Measurements from ENCODE around the gene CAMSAP1. TPM values are rescaled to one million over a fixed set of nuclear protein-coding genes. Genes with fewer than 3 reads are reported as not detected.

Gene CAMSAP1
- total and polyA plus RNA-seq, 2 experiments from 2014 or later, result 2.8 to 12.4 TPM

DNA sequence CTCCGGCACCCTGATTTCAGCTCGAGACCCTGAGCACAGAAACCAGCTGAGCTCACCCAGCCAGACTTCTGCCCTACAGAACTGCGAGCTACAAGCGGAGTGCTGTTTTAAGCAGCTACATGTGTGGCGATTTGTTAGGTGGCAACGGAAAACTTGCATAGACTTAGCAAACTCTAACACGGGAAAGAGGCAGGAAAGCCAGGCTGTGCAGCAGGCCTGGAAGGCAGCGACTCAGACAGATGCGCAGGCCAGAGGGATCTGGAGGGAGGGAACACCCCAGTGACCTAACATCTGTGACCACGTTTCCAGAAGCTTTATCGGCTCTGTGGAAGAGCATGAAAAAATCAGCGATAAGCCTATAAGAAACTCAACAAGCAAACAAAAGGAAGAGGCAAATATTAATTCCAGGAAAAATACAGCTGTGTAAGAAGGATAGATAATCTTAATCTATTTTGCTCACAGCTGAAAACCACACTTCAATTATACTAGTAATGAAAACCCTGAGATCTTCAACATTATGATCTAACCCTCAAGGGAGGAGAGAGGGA is 42.9 kb upstream of the CAMSAP1 start:
- Histone ChIP-seq H3K4me2 (ENCODE audit: unreplicated experiment) (no peak overlapping the region), H3F3A (ENCODE audit: insufficient read depth) (no peaks in the 10 kb centered on the region), H2AFZ (no peak overlapping the region), H3K36me3 (ENCODE audit: low read depth) (no peaks in the 10 kb centered on the region; the same call in 1 of the 2 replicates), H4K20me1 (ENCODE audit: insufficient read depth) (no peaks in the 10 kb centered on the region), H3K4me3 (no peak overlapping the region), H3K27ac (no peak overlapping the region), H3K9me3 (ENCODE audit: low read depth) (no peaks in the 10 kb centered on the region), H3K9me2 (ENCODE audit: insufficient read depth) (no peaks in the 10 kb centered on the region), H3K9ac (no peak overlapping the region), H3K27me3 (replicated peaks; ENCODE audit: insufficient read depth) (no peaks in the 10 kb centered on the region), H3K4me1 (ENCODE audit: insufficient read depth) (no peaks in the 10 kb centered on the region), H3K79me2 (ENCODE audit: insufficient read depth) (peaks cover 7% of the 10 kb centered on the region; the same call in 1 of the 2 replicates)
- in situ Hi-C loops (cut with MboI), result no loop called here
- WGBS, 2 experiments (ENCODE audit: low coverage in 1 of 2, low lambda C conversion rate in 2 of 2, missing lambda C conversion rate in 2 of 2), result 90 to 93% methylated on average over 11 to 12 of the region's 12 CpGs
- TF ChIP-seq EZH2phosphoT487 (IDR thresholded peaks at IDR 0.05; ENCODE audit: insufficient read depth, low read depth), result no peak
- no peak for TF ChIP-seq EZH2 (IDR thresholded peaks at IDR 0.05; ENCODE audit: insufficient read depth, poor library complexity, severe bottlenecking)
- no peak for DNase-seq

DNA sequence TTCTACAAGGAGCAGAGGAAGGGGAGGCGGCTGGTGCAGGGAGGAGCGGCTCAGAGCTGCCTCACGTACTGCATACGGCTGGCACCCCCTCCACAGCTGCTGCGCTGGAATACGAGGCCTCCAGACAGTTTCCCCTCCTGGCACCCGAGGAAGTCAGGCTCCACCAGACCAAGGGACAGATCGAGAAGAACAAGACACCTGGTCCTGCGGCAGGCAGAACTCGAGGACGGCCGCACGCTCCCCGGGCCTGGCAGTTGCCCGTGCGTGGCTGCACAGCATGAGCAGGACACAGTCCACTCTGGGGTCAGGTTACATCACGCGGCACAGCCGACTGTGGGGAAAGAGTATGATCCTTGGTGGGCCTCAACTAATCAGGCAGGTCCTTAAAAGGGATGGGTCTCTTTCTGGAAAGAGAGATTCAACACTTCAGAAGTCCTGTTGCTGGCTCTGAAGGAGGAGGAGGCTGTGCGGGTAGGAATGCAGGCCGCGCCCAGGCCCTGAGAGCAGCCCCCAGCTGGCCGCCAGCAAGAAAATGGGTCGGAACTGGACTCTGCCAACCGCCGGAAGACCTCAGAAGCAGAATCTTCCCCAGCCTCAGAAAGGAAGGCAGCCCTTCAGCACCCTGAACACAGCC is 42.3 kb upstream of the CAMSAP1 start:
- H3K9ac ChIP-seq, result no peak overlapping the region
- no peaks in the 10 kb centered on the region for H3K9me3 ChIP-seq (ENCODE audit: low read depth)
- no peaks in the 10 kb centered on the region for H3K27me3 ChIP-seq (replicated peaks; ENCODE audit: insufficient read depth)
- H4K20me1 ChIP-seq (ENCODE audit: insufficient read depth), result no peaks in the 10 kb centered on the region
- H3K4me3 ChIP-seq, result no peak overlapping the region
- H3F3A ChIP-seq (ENCODE audit: insufficient read depth), result no peaks in the 10 kb centered on the region
- H3K4me2 ChIP-seq (ENCODE audit: unreplicated experiment), result no peak overlapping the region
- no peak for TF ChIP-seq EZH2phosphoT487 (IDR thresholded peaks at IDR 0.05; ENCODE audit: insufficient read depth, low read depth)
- TF ChIP-seq EZH2 (IDR thresholded peaks at IDR 0.05; ENCODE audit: insufficient read depth, poor library complexity, severe bottlenecking), result no peak
- H3K4me1 ChIP-seq (ENCODE audit: insufficient read depth), result no peaks in the 10 kb centered on the region
- in situ Hi-C loops (cut with MboI), result no loop called here
- no peak for DNase-seq
- H3K36me3 ChIP-seq (ENCODE audit: low read depth), result no peaks in the 10 kb centered on the region; the same call in 1 of the 2 replicates
- 83 to 87% methylated on average over 26 of the region's 26 CpGs for WGBS, 2 experiments (ENCODE audit: low coverage in 1 of 2, low lambda C conversion rate in 2 of 2, missing lambda C conversion rate in 2 of 2)
- H3K27ac ChIP-seq, result no peak overlapping the region
- peaks cover 2% of the 10 kb centered on the region; the same call in 1 of the 2 replicates for H3K79me2 ChIP-seq (ENCODE audit: insufficient read depth)
- no peak overlapping the region for H2AFZ ChIP-seq
- H3K9me2 ChIP-seq (ENCODE audit: insufficient read depth), result no peaks in the 10 kb centered on the region

DNA sequence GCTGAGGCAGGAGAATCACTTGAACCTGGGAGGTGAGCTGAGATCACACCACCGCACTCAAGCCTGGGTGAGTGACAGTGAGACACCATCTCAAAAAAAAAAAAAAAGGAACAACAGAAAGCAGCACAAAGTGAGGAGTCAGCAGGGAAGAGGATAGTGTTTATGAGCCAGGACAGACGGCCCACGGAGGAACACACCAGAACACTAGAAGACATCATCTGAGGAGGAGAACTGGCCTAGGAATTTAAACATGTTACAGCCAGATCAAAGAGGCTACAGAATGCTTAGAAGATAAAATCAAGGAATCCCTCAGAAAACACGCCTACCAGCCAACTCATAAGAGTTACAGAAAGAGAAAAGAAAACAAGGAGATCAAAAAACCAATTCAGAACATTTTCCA is 41.6 kb upstream of the CAMSAP1 start:
- Histone ChIP-seq H3F3A (ENCODE audit: insufficient read depth) (no peaks in the 10 kb centered on the region), H3K4me3 (no peak overlapping the region), H4K20me1 (ENCODE audit: insufficient read depth) (no peaks in the 10 kb centered on the region), H3K79me2 (ENCODE audit: insufficient read depth) (no peaks in the 10 kb centered on the region), H3K9ac (no peak overlapping the region), H3K9me2 (ENCODE audit: insufficient read depth) (no peaks in the 10 kb centered on the region), H3K27me3 (replicated peaks; ENCODE audit: insufficient read depth) (no peaks in the 10 kb centered on the region), H2AFZ (no peak overlapping the region), H3K9me3 (ENCODE audit: low read depth) (no peaks in the 10 kb centered on the region), H3K36me3 (ENCODE audit: low read depth) (peaks cover under 1% of the 10 kb centered on the region; the same call in 1 of the 2 replicates), H3K4me2 (ENCODE audit: unreplicated experiment) (no peak overlapping the region), H3K27ac (no peak overlapping the region), H3K4me1 (ENCODE audit: insufficient read depth) (no peaks in the 10 kb centered on the region)
- no peak for DNase-seq
- TF ChIP-seq EZH2phosphoT487 (IDR thresholded peaks at IDR 0.05; ENCODE audit: insufficient read depth, low read depth), result no peak
- no peak for TF ChIP-seq EZH2 (IDR thresholded peaks at IDR 0.05; ENCODE audit: insufficient read depth, poor library complexity, severe bottlenecking)
- in situ Hi-C loops (cut with MboI), result no loop called here
- 92 to 94% methylated on average over 4 of the region's 4 CpGs for WGBS, 2 experiments (ENCODE audit: low coverage in 1 of 2, low lambda C conversion rate in 2 of 2, missing lambda C conversion rate in 2 of 2)

DNA sequence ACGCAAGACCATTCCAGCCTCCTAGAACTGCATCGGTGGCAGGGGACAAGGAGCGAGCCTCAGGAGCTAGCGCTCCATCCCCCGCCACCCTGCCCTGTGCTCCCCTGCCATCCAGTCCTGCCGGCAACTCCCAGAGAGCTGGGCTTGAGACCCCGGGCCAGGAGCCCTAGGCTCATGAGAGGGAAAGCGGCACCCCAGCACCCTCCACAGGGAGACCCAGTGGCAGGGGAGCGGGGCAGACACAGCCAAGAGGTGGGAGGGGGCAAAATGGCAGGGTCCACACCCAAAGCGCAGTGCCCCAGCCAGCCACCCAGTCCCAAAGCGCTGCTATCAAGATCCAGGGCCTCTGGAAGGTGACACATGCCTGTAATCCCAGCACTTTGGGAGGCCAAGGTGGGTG is 41.1 kb upstream of the CAMSAP1 start:
- WGBS, 2 experiments (ENCODE audit: low coverage in 1 of 2, low lambda C conversion rate in 2 of 2, missing lambda C conversion rate in 2 of 2), result 94 to 95% methylated on average over 11 of the region's 11 CpGs
- no peaks in the 10 kb centered on the region for H3K4me1 ChIP-seq (ENCODE audit: insufficient read depth)
- H3K79me2 ChIP-seq (ENCODE audit: insufficient read depth), result no peaks in the 10 kb centered on the region
- no peak overlapping the region for H3K4me2 ChIP-seq (ENCODE audit: unreplicated experiment)
- H3K27me3 ChIP-seq (replicated peaks; ENCODE audit: insufficient read depth), result no peaks in the 10 kb centered on the region
- no peaks in the 10 kb centered on the region for H3K9me3 ChIP-seq (ENCODE audit: low read depth)
- no peak for TF ChIP-seq EZH2 (IDR thresholded peaks at IDR 0.05; ENCODE audit: insufficient read depth, poor library complexity, severe bottlenecking)
- TF ChIP-seq EZH2phosphoT487 (IDR thresholded peaks at IDR 0.05; ENCODE audit: insufficient read depth, low read depth), result no peak
- no peaks in the 10 kb centered on the region for H3F3A ChIP-seq (ENCODE audit: insufficient read depth)
- no peaks in the 10 kb centered on the region for H4K20me1 ChIP-seq (ENCODE audit: insufficient read depth)
- no peak for DNase-seq
- H3K4me3 ChIP-seq, result no peak overlapping the region
- in situ Hi-C loops (cut with MboI), result no loop called here
- H3K9me2 ChIP-seq (ENCODE audit: insufficient read depth), result no peaks in the 10 kb centered on the region
- H3K27ac ChIP-seq, result no peak overlapping the region
- no peak overlapping the region for H3K9ac ChIP-seq
- H3K36me3 ChIP-seq (ENCODE audit: low read depth), result peaks cover 4% of the 10 kb centered on the region; the same call in 1 of the 2 replicates
- H2AFZ ChIP-seq, result no peak overlapping the region

Data from GM23248 (cell line).